Ishikawa (cell line): ENCODE data around the gene AGAP1.

Source experiments
- CEBPB ChIP-seq: IDR thresholded peaks from 2 replicates; pipeline ENCODE4 v1.6.1; 2012
- CREB1 ChIP-seq: IDR thresholded peaks from 2 replicates; pipeline ENCODE4 v1.6.1; 2012; ENCODE audit warnings: low read depth
- EGR1 ChIP-seq: IDR thresholded peaks from 2 replicates; pipeline ENCODE4 v1.6.1; 2012
- EP300 ChIP-seq: IDR thresholded peaks from 2 replicates; pipeline ENCODE4 v1.6.1; 2012; ENCODE audit warnings: borderline replicate concordance
- FOXM1 ChIP-seq: IDR thresholded peaks from 2 replicates; pipeline ENCODE4 v1.6.1; 2012; ENCODE audit warnings: low read depth, borderline replicate concordance
- NFIC ChIP-seq: IDR thresholded peaks from 2 replicates; pipeline ENCODE4 v1.6.1; 2012
- RAD21 ChIP-seq: IDR thresholded peaks from 2 replicates; pipeline ENCODE4 v1.6.1; 2012; ENCODE audit warnings: low read depth
- TAF1 ChIP-seq: IDR thresholded peaks from 2 replicates; pipeline ENCODE4 v1.6.1; 2012; ENCODE audit warnings: low read depth, mild to moderate bottlenecking
- TCF12 ChIP-seq: IDR thresholded peaks from 2 replicates; pipeline ENCODE4 v1.6.1; 2012; ENCODE audit warnings: low read depth
- TEAD4 ChIP-seq: IDR thresholded peaks from 2 replicates; pipeline ENCODE4 v1.6.1; 2012
- YY1 ChIP-seq: IDR thresholded peaks from 2 replicates; pipeline ENCODE4 v1.6.1; 2012; ENCODE audit warnings: low read depth
- ZBTB7A ChIP-seq: IDR thresholded peaks from 2 replicates; pipeline ENCODE4 v1.6.1; 2012; ENCODE audit warnings: low read depth
- TF ChIP-seq, protein P1 (sequence below): IDR thresholded peaks from 2 replicates; pipeline ENCODE4 v1.6.1; 2012; ENCODE audit warnings: low read depth, mild to moderate bottlenecking
- TF ChIP-seq, protein P2 (sequence below): IDR thresholded peaks from 2 replicates; pipeline ENCODE4 v1.6.1; 2012
- TF ChIP-seq, protein P3 (sequence below): IDR thresholded peaks from 2 replicates; pipeline ENCODE4 v1.6.1; 2012

The AGAP1 gene

GRCh38 chr2:236171181-236171679 is 677.4 kb downstream of the AGAP1 start:
- TF ChIP-seq, protein P1, sequence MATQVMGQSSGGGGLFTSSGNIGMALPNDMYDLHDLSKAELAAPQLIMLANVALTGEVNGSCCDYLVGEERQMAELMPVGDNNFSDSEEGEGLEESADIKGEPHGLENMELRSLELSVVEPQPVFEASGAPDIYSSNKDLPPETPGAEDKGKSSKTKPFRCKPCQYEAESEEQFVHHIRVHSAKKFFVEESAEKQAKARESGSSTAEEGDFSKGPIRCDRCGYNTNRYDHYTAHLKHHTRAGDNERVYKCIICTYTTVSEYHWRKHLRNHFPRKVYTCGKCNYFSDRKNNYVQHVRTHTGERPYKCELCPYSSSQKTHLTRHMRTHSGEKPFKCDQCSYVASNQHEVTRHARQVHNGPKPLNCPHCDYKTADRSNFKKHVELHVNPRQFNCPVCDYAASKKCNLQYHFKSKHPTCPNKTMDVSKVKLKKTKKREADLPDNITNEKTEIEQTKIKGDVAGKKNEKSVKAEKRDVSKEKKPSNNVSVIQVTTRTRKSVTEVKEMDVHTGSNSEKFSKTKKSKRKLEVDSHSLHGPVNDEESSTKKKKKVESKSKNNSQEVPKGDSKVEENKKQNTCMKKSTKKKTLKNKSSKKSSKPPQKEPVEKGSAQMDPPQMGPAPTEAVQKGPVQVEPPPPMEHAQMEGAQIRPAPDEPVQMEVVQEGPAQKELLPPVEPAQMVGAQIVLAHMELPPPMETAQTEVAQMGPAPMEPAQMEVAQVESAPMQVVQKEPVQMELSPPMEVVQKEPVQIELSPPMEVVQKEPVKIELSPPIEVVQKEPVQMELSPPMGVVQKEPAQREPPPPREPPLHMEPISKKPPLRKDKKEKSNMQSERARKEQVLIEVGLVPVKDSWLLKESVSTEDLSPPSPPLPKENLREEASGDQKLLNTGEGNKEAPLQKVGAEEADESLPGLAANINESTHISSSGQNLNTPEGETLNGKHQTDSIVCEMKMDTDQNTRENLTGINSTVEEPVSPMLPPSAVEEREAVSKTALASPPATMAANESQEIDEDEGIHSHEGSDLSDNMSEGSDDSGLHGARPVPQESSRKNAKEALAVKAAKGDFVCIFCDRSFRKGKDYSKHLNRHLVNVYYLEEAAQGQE, result no peak
- no peak for TF ChIP-seq CEBPB
- TF ChIP-seq EP300, result no peak
- TF ChIP-seq TAF1, result no peak

- TF ChIP-seq FOXM1 (no peak), CEBPB (no peak), CREB1 (no peak), TAF1 (no peak), EP300 (no peak), TCF12 (no peak)
- TF ChIP-seq, protein P1, result no peak
Measured at GRCh38 chr2:236171680-236172254, 677.9 kb downstream of the AGAP1 start.

DNA sequence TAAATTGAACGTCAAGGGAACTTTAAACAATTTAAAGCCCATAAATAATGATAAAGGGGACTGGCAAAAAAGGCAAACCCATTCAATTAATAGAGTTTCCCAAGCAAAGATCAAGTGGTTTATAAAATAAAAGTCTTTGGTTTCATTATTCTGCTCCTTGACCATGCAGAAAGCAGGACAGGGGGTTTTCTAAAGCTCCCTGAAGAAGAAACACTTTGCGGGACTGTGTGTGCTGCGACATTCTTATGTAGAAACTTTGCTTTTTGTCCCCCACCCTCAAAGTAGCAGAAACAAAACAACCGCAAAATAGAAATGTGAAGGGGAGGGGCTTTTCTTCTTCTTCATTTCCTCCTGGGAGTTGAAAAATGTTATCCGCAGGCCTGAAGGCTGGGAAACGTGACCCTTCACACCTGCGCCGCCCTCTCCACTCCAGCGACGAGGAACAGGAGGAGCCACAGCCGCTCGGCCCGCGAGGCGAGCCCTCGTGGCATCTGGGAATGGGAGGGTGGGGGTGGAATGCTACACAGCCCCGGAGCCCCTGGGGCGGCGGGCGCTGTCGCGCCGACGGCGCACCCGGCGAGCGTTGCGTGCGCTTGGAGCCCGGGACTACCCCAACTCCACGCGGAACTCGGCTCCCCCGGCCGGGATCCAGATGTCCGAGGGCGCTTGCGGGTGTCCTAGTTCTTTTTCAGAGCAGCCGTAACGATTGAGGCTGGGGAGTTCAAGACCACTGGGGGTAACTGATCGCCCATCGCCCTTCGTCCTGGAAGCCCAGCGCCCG is 678.6 kb downstream of the AGAP1 start:
- TF ChIP-seq TCF12 (no peak), FOXM1 (no peak), EGR1 (no peak), NFIC (no peak), TAF1 (no peak), EP300 (no peak), TEAD4 (no peak), YY1 (no peak), ZBTB7A (no peak), RAD21 (no peak), CREB1 (no peak)
- TF ChIP-seq, protein P2, sequence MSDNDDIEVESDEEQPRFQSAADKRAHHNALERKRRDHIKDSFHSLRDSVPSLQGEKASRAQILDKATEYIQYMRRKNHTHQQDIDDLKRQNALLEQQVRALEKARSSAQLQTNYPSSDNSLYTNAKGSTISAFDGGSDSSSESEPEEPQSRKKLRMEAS, result no peak
- TF ChIP-seq, protein P1, result no peak
- TF ChIP-seq, protein P3, sequence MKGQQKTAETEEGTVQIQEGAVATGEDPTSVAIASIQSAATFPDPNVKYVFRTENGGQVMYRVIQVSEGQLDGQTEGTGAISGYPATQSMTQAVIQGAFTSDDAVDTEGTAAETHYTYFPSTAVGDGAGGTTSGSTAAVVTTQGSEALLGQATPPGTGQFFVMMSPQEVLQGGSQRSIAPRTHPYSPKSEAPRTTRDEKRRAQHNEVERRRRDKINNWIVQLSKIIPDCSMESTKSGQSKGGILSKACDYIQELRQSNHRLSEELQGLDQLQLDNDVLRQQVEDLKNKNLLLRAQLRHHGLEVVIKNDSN, result no peak

GRCh38 chr2:236173036-236173728 is 679.3 kb downstream of the AGAP1 start:
- TF ChIP-seq FOXM1, result no peak
- TF ChIP-seq ZBTB7A, result no peak
- no peak for TF ChIP-seq EGR1
- TF ChIP-seq YY1, result no peak
- no peak for TF ChIP-seq CREB1
